HepG2 (cell line): ENCODE data around the gene APPBP2. TPM values are rescaled to one million over a fixed set of nuclear protein-coding genes. Genes with fewer than 3 reads are reported as not detected.

Experiments
- ATAC-seq: fragments of 200-7000 bp; cut with Tn5 transposase; 3 replicates; pipeline ENCODE4 v1.9.1; 2020; ENCODE audit warnings: mild to moderate bottlenecking, moderate library complexity
- BruUV-seq: library from RNA; stranded (reverse); fragments of 400-500 nt; replicated peaks from 2 replicates; lab custom pipeline; 2021; lab: Mats Ljungman, UMichigan
- CTCF ChIA-PET: fragments of 300-600 bp; formaldehyde crosslinking; extraction: SDS; loops from one replicate; lab custom pipeline; 2021; ENCODE audit warnings: low total read pairs, inconsistent platforms, low intra/inter-chr PET ratio; lab: Yijun Ruan, JAX
- POLR2A ChIA-PET: fragments of 350-600 bp; sonication (Branson Sonifier 250); formaldehyde crosslinking; loops from one replicate; lab custom pipeline; 2020; ENCODE audit warnings: antibody characterized with exemption, inconsistent platforms; lab: Yijun Ruan, JAX
- DNase-seq: peaks from one replicate; pipeline ENCODE4 v3.0.0-alpha.2; 2015; ENCODE audit warnings: low spot score
- FAIRE-seq: peaks from 3 replicates; lab custom pipeline; 2011; peaks lifted over from hg19 to GRCh38; lab: Jason Lieb, UNC
- H2AFZ ChIP-seq: one replicate; pipeline ENCODE4 v1.6.1; 2011; ENCODE audit warnings: low read length, inconsistent platforms
- H3K27ac ChIP-seq: fragments of 300-600 bp; 3 replicates; pipeline ENCODE4 v1.8.0; 2011; ENCODE audit warnings: mixed run types, mild to moderate bottlenecking, mixed read lengths, low read length, inconsistent platforms; ENCODE audit not compliant: insufficient read depth; ENCODE audit errors: extremely low read length
- H3K27me3 ChIP-seq, 2 experiments: fragments of 200-600 bp in 1 of 2; 2 replicates in 1 of 2; 3 replicates in 1 of 2; pipeline versions ENCODE4 v1.6.0 to v1.8.0; 2011; ENCODE audit warnings: low read length in 2 of 2, mild to moderate bottlenecking in 2 of 2, moderate library complexity in 2 of 2, inconsistent platforms in 1 of 2; ENCODE audit not compliant: insufficient read depth in 2 of 2, control insufficient read depth in 1 of 2
- H3K36me3 ChIP-seq, 2 experiments: fragments of 200-600 bp in 1 of 2; replicated peaks in 1 of 2; 2 replicates in 1 of 2; 3 replicates in 1 of 2; pipeline versions ENCODE4 v1.5.1 to v1.8.0; 2011; ENCODE audit warnings: low read length in 2 of 2, inconsistent platforms in 1 of 2; ENCODE audit not compliant: insufficient read depth in 2 of 2, control insufficient read depth in 1 of 2
- H3K4me1 ChIP-seq: 2 replicates; pipeline ENCODE4 v1.5.1; 2012; ENCODE audit warnings: low read length, inconsistent platforms; ENCODE audit not compliant: insufficient read depth
- H3K4me2 ChIP-seq: 2 replicates; pipeline ENCODE4 v1.6.0; 2011; ENCODE audit warnings: low read depth, low read length, inconsistent platforms
- H3K4me3 ChIP-seq, 3 experiments: fragments of 200-600 bp in 1 of 3; sonication (generic), shearing (Covaris generic) in 1 of 3; replicated peaks in 1 of 3; 2 replicates each; pipeline ENCODE4 v1.5.1; 2011 to 2016; ENCODE audit warnings: low read length in 3 of 3, inconsistent platforms in 2 of 3, low read depth in 2 of 3, mild to moderate bottlenecking in 2 of 3, control low read depth in 1 of 3, mixed read lengths in 1 of 3; ENCODE audit not compliant: insufficient read depth in 1 of 3
- H3K79me2 ChIP-seq: one replicate; pipeline ENCODE4 v1.6.1; 2011; ENCODE audit warnings: low read length, inconsistent platforms; ENCODE audit not compliant: insufficient read depth
- H3K9ac ChIP-seq: 2 replicates; pipeline ENCODE4 v1.6.0; 2011; ENCODE audit warnings: mild to moderate bottlenecking, low read depth, low read length, inconsistent platforms; ENCODE audit not compliant: insufficient read depth
- H3K9me3 ChIP-seq: 2 replicates; pipeline ENCODE4 v1.5.1; 2012; ENCODE audit warnings: mild to moderate bottlenecking, low read length
- H4K20me1 ChIP-seq: 2 replicates; pipeline ENCODE4 v1.6.0; 2011; ENCODE audit warnings: inconsistent platforms, mild to moderate bottlenecking, low read length, moderate library complexity; ENCODE audit not compliant: insufficient read depth
- CBX2 ChIP-seq, 2 experiments: fragments of 200-600 bp in 1 of 2; sonication (generic); formaldehyde crosslinking in 1 of 2; IDR thresholded peaks; 2 replicates each; pipeline versions ENCODE4 v1.7.0 to v1.8.1; 2018 to 2022; ENCODE audit warnings: low read depth in 2 of 2, low read length in 1 of 2, mild to moderate bottlenecking in 1 of 2, missing genetic modification reagents in 1 of 2
- EHMT2 ChIP-seq: fragments of 200-600 bp; sonication (generic); IDR thresholded peaks from 2 replicates; pipeline ENCODE4 v1.7.0; 2017; ENCODE audit warnings: antibody characterized with exemption, low read depth, low read length, borderline replicate concordance
- ETS1 ChIP-seq: sonication (generic); formaldehyde crosslinking; IDR thresholded peaks from 2 replicates; pipeline ENCODE4 v1.4.0; 2020; ENCODE audit warnings: missing genetic modification reagents
- REL ChIP-seq: sonication (generic); formaldehyde crosslinking; conservative IDR thresholded peaks from 2 replicates; pipeline ENCODE4 v1.8.0; 2022; ENCODE audit warnings: mild to moderate bottlenecking, missing genetic modification reagents, moderate library complexity
- WGBS: methylation state at CpG from one replicate; pipeline ENCODE4 v1.1.6; 2017; ENCODE audit warnings: low lambda C conversion rate; 5-methylcytosine and 5-hydroxymethylcytosine counted together
- in situ Hi-C: cut with HindIII; loops from 2 replicates; pipeline ENCODE4 v1.10.0; 2017; ENCODE audit warnings: low pct_unique_long_range_greater_than_20kb; ENCODE audit not compliant: extremely low pct_ligation_motif_present
- intact Hi-C: fragments of 100-400 bp; cut with micrococcal nuclease; formaldehyde crosslinking; loops from one replicate; pipeline ENCODE4 v1.10.0; 2022; ENCODE audit not compliant: unreplicated experiment
- polyA plus RNA-seq, 8 experiments: library from polyadenylated mRNA; depleted of rRNA in 3 of 8; stranded (reverse) in 7 of 8; unstranded in 1 of 8; fragments of >200 nt; fragmentation: Illumina TruSeq in 4 of 8; extraction: Trizol in 4 of 8; gene quantifications; 2 replicates each; pipeline versions ENCODE4 v1.2.1 to v1.2.3, GENCODE V29; 2011 to 2016; ENCODE audit warnings: low read depth in 4 of 8, missing spikeins in 1 of 8, mixed read lengths in 1 of 8; ENCODE audit not compliant: insufficient read depth in 1 of 8
- total RNA-seq, 5 experiments: library from RNA; depleted of rRNA; stranded (reverse); fragments of >200 nt; fragmentation: Illumina TruSeq; extraction: Trizol; gene quantifications; 2 replicates each; pipeline ENCODE4 v1.2.3, GENCODE V29; 2016; ENCODE audit warnings: low read depth in 1 of 5

APPBP2 gene
- total and polyA plus RNA-seq, 2 of the 13 experiments (the other 11 are each of a cell fraction or from before 2014, with no cell fraction given), result 17.5 to 45.8 TPM

GRCh38 chr17:60412701-60413100 lies 113.3 kb downstream of the APPBP2 start:
- Histone ChIP-seq H3K4me2 (no peak overlapping the region), H4K20me1 (no peaks in the 10 kb centered on the region), H2AFZ (no peak overlapping the region), H3K36me3 (no peaks in the 10 kb centered on the region), H3K27me3 (peaks cover 0 to 3% of the 10 kb centered on the region in 2 experiments; a peak in 2 of 5 replicates), H3K9me3 (no peaks in the 10 kb centered on the region), H3K27ac (no peak overlapping the region), H3K4me1 (peaks cover 13% of the 10 kb centered on the region; the same call in 1 of the 2 replicates), H3K9ac (no peak overlapping the region), H3K79me2 (no peaks in the 10 kb centered on the region), H3K4me3 (no peak overlapping the region)
- ChIA-PET CTCF (no interaction called here), POLR2A (interaction anchor here (1.4 kb wide), 1 partner anchor 21 kb away, joined by 4 read pairs; the partner anchor contains the start of gene USP32)
- 2% methylated on average over 3 of the region's 3 CpGs for WGBS
- DNase-seq, result no peak
- no peak for ATAC-seq
- in situ Hi-C loops, result no loop called here
- no TSS peak for BruUV-seq
- FAIRE-seq, result no peak
- TF ChIP-seq CBX2 (IDR thresholded peaks at IDR 0.05; ENCODE audit: low read depth, low read length), result no peak
- no peak for TF ChIP-seq CBX2 (CRISPR knock-in tag; IDR thresholded peaks at IDR 0.05; ENCODE audit: low read depth)
- no peak for TF ChIP-seq ETS1 (CRISPR knock-in tag)
- intact Hi-C loops, result no loop called here

GRCh38 chr17:60410001-60410400 lies 116.0 kb downstream of the APPBP2 start:
- TF ChIP-seq REL (CRISPR knock-in tag) (no peak), EHMT2 (no peak)
- intact Hi-C loops (no loop called here), in situ Hi-C loops (no loop called here)
- ATAC-seq (no peak), DNase-seq (no peak), FAIRE-seq (no peak)
- BruUV-seq, result no TSS peak
- Histone ChIP-seq H3K27ac (no peak overlapping the region), H2AFZ (no peak overlapping the region), H3K9me3 (no peaks in the 10 kb centered on the region), H3K4me3 (no peak overlapping the region), H3K36me3 (no peaks in the 10 kb centered on the region), H4K20me1 (no peaks in the 10 kb centered on the region), H3K79me2 (no peaks in the 10 kb centered on the region), H3K4me1 (peaks cover 13% of the 10 kb centered on the region; the same call in 1 of the 2 replicates), H3K9ac (no peak overlapping the region), H3K27me3 (peaks cover 0 to 3% of the 10 kb centered on the region in 2 experiments; a peak in 2 of 5 replicates), H3K4me2 (no peak overlapping the region)
- POLR2A ChIA-PET, result no interaction called here
- CTCF ChIA-PET, result no interaction called here
- 79% methylated on average over 4 of the region's 4 CpGs for WGBS
